Esophagus squamous epithelium (tissue), 5 donors: ENCODE results near the gene NCR1. TPM values are rescaled to one million over a fixed set of nuclear protein-coding genes. Genes with fewer than 3 reads are reported as not detected.
"Not testable (repeated sequence)": the region's sequence is repeated elsewhere in the genome, so short reads cannot be mapped to it uniquely, and the experiment has no call there.

Source experiments
- DNase-seq: peaks from one replicate; lab custom pipeline; 2025; lab: John Stamatoyannopoulos, UW
- H3K27ac ChIP-seq, 4 donors: fragments of 200-600 bp; sonication (generic); one replicate each; pipeline ENCODE4 v1.5.1; 2016 to 2019; ENCODE audit warnings: mild to moderate bottlenecking in 1 of 4
- H3K27me3 ChIP-seq, 4 donors: fragments of 200-600 bp; sonication (generic); 1 replicate in 3 of 4; 2 replicates in 1 of 4; pipeline versions ENCODE4 v1.5.1 to v1.6.0; 2017 to 2021; ENCODE audit warnings: antibody characterized with exemption in 1 of 4
- H3K36me3 ChIP-seq, 3 donors: fragments of 200-600 bp; sonication (generic); one replicate each; pipeline ENCODE4 v1.5.1; 2016 to 2019
- H3K4me1 ChIP-seq, 3 donors: fragments of 200-600 bp; sonication (generic); one replicate each; pipeline ENCODE4 v1.5.1; 2017 to 2019
- H3K4me3 ChIP-seq, 4 donors: fragments of 200-600 bp; sonication (generic); 1 replicate in 3 of 4; 2 replicates in 1 of 4; pipeline ENCODE4 v1.5.1; 2016 to 2019; ENCODE audit warnings: mild to moderate bottlenecking in 2 of 4, moderate library complexity in 1 of 4
- H3K9me3 ChIP-seq, 3 donors: fragments of 200-600 bp; sonication (generic); one replicate each; pipeline ENCODE4 v1.5.1; 2016 to 2019
- POLR2A ChIP-seq, 4 donors: fragments of 450-650 bp; IDR thresholded peaks; one replicate each; pipeline ENCODE4 v1.6.1; 2017; ENCODE audit warnings: antibody characterized with exemption in 4 of 4, mild to moderate bottlenecking in 4 of 4, moderate library complexity in 3 of 4
- WGBS, 2 donors: methylation state at CpG; one replicate each; pipeline ENCODE4 v1.1.5; 2018; 5-methylcytosine and 5-hydroxymethylcytosine counted together
- intact Hi-C: fragments of 100-400 bp; cut with DNase I; formaldehyde crosslinking; loops from one replicate; pipeline ENCODE4 v1.15.0; 2022
- total RNA-seq, 4 donors: library from RNA; depleted of rRNA; stranded (reverse); fragments of >200 nt; gene quantifications; one replicate each; pipeline ENCODE4 v1.1.0, GENCODE V29; 2016
- TF ChIP-seq, protein P1 (sequence below), 6 experiments: fragments of 450-650 bp in 4 of 6; fragments of 200-600 bp in 2 of 6; sonication (generic) in 2 of 6; IDR thresholded peaks; one replicate each; pipeline ENCODE4 v1.5.1; 2016 to 2019; ENCODE audit warnings: antibody characterized with exemption in 6 of 6, mild to moderate bottlenecking in 4 of 6, moderate library complexity in 4 of 6
- donor health status: DM: yes; HTN: yes; CAD: no.

NCR1 gene
- total RNA-seq, 4 donors from 2014 or later, result not detected

DNA sequence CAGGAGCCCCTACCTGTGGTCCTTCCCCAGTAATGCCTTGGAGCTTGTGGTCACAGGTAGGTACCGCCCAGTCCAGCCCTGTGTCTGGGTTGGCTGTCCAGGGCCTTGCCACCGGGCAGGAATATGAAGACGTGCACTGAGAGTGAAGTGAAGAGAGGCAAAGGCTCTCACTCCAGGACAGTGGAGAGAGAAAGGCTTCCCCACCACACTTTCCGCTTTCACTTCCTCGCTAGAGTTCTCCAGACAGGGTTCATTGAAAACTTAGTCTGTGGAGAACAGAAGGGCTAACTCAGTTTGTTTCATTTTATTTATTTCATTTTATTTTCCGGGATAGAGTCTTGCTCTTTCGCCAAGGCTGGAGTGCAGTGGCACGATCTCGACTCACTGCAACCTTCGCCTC lies 17.7 kb upstream of the NCR1 start:
- H3K4me3 ChIP-seq, result no peak overlapping the region
- H3K27ac ChIP-seq, result no peak overlapping the region
- no peaks in the 10 kb centered on the region for H3K36me3 ChIP-seq
- WGBS, 2 donors, result 88% methylated on average over 7 to 10 of the region's 10 CpGs
- intact Hi-C loops, result no loop called here
- no peak for TF ChIP-seq POLR2A (IDR thresholded peaks at IDR 0.05)
- TF ChIP-seq, protein P1, sequence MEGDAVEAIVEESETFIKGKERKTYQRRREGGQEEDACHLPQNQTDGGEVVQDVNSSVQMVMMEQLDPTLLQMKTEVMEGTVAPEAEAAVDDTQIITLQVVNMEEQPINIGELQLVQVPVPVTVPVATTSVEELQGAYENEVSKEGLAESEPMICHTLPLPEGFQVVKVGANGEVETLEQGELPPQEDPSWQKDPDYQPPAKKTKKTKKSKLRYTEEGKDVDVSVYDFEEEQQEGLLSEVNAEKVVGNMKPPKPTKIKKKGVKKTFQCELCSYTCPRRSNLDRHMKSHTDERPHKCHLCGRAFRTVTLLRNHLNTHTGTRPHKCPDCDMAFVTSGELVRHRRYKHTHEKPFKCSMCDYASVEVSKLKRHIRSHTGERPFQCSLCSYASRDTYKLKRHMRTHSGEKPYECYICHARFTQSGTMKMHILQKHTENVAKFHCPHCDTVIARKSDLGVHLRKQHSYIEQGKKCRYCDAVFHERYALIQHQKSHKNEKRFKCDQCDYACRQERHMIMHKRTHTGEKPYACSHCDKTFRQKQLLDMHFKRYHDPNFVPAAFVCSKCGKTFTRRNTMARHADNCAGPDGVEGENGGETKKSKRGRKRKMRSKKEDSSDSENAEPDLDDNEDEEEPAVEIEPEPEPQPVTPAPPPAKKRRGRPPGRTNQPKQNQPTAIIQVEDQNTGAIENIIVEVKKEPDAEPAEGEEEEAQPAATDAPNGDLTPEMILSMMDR (IDR thresholded peaks at IDR 0.05), result no peak
- no peak for DNase-seq
- no peaks in the 10 kb centered on the region for H3K4me1 ChIP-seq
- H3K27me3 ChIP-seq, result peaks cover 0 to 21% (median 0%) of the 10 kb centered on the region in 4 donors
- no peaks in the 10 kb centered on the region for H3K9me3 ChIP-seq

DNA sequence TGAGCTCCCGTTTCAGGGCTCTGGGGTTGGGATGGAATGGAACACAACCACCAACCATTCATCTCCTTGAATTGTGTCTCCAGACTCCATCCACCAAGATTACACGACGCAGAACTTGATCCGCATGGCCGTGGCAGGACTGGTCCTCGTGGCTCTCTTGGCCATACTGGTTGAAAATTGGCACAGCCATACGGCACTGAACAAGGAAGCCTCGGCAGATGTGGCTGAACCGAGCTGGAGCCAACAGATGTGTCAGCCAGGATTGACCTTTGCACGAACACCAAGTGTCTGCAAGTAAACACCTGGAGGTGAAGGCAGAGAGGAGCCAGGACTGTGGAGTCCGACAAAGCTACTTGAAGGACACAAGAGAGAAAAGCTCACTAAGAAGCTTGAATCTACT lies 16.4 kb upstream of the NCR1 start:
- H3K9me3 ChIP-seq, result no peaks in the 10 kb centered on the region
- intact Hi-C loops, result no loop called here
- no peak overlapping the region for H3K4me3 ChIP-seq
- H3K4me1 ChIP-seq, result no peaks in the 10 kb centered on the region
- TF ChIP-seq, protein P1 (IDR thresholded peaks at IDR 0.05), result no peak
- TF ChIP-seq POLR2A (IDR thresholded peaks at IDR 0.05), result no peak
- H3K27me3 ChIP-seq, result peaks cover 0 to 16% (median 0%) of the 10 kb centered on the region in 4 donors
- H3K27ac ChIP-seq, result no peak overlapping the region
- H3K36me3 ChIP-seq, result no peaks in the 10 kb centered on the region
- 60 to 69% methylated on average over 3 to 8 of the region's 11 CpGs for WGBS, 2 donors
- DNase-seq, result no peak

DNA sequence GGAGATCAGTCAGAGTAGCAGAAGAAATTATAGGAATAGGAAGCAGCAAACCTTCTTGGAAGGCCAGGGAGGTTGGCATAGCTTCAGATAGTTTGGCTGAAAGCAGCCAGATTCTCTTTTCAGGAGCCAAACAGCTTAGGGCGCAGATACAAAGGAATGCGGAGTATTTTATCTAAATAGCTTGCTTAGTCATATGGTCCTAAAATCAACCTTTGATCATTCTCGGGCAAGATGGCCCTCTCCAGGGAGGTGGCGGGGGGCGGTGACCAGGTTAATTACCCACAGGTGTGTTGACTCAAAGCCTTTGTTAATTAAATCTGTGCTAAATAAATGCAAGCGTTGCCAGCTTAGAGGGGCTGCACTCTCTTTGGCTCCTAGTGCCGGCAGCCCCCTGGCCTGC lies 12.5 kb upstream of the NCR1 start:
- intact Hi-C loops, result no loop called here
- DNase-seq, result no peak
- no peaks in the 10 kb centered on the region for H3K36me3 ChIP-seq
- no peak overlapping the region for H3K4me3 ChIP-seq
- no peak overlapping the region for H3K27ac ChIP-seq
- TF ChIP-seq, protein P1 (IDR thresholded peaks at IDR 0.05), result no peak
- no peak for TF ChIP-seq POLR2A (IDR thresholded peaks at IDR 0.05)
- 22 to 39% methylated on average over 7 of the region's 7 CpGs for WGBS, 2 donors
- H3K4me1 ChIP-seq, result no peaks in the 10 kb centered on the region
- peaks cover 0 to 6% (median 0%) of the 10 kb centered on the region in 4 donors for H3K27me3 ChIP-seq
- H3K9me3 ChIP-seq, result no peaks in the 10 kb centered on the region

DNA sequence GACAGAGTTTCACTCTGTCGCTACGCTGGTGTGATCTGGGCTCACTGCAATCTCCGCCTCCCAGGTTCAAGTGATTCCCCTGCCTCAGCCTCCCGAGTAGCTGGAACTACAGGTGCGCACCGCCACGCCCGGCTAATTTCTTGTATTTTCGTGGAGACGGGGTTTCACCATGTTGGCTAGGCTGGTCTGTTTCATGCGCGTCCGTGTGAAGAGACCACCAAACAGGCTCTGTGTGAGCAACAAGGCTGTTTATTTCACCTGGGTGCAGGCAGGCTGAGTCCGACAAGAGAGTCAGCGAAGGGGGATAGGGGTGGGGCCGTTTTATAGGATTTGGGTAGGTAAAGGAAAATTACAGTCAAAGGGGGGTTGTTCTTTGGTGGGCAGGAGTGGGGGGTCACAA lies 11.8 kb upstream of the NCR1 start:
- H3K27ac ChIP-seq, DNase-seq, H3K9me3 ChIP-seq, H3K4me1 ChIP-seq, H3K4me3 ChIP-seq, intact Hi-C loops, H3K36me3 ChIP-seq, H3K27me3 ChIP-seq: not testable (repeated sequence)
- 84% methylated on average over 6 of the region's 16 CpGs; no CpG with 5 or more reads in 1 of the 2 donors for WGBS, 2 donors

DNA sequence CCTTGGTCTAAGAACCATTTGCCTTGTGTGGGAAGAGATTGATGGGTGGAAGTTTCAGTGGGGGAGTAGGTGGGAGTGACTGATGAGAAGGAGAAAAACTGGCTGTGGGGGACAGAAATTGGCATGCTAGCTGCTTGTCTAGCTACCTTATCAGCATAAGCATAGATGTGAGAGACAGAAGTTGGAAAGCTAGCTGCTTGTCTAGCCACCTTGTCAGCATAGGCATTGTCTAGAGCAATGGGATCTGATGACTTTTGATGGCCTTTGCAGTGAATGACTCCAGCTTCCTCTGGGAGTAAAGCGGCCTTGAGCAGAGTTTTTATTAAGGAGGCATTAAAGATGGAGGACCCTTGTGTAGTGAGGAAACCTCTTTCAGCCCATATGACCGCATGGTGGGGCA lies 9.9 kb upstream of the NCR1 start:
- TF ChIP-seq POLR2A (IDR thresholded peaks at IDR 0.05), result no peak
- TF ChIP-seq, protein P1 (IDR thresholded peaks at IDR 0.05), result no peak
- Histone ChIP-seq H3K27me3 (peaks cover 0 to 12% (median 0%) of the 10 kb centered on the region in 4 donors), H3K36me3 (no peaks in the 10 kb centered on the region), H3K27ac (no peak overlapping the region), H3K4me3 (no peak overlapping the region), H3K9me3 (no peaks in the 10 kb centered on the region), H3K4me1 (no peaks in the 10 kb centered on the region)
- DNase-seq, result no peak
- WGBS, 2 donors, result 65 to 94% methylated on average over 2 of the region's 2 CpGs
- intact Hi-C loops, result no loop called here

DNA sequence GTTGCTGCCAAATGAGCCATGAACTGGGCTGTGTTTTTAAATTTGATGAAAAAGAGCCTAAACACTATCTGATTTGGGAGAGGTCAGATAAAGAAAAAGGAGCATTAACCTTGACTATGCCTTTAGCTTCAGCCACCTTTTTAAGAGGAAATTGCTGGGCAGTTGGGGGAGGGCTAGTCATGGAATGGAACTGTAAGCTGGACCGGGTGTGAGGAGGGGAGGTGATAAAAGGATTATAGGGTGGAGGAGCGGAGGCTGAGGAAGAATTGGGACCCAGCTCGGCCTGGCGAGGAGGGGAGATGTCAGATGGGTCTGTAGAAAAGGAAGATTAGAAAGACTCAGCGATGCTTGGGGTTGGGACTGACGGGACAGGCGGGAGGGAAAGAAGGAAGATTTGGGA lies 7.3 kb upstream of the NCR1 start:
- H3K4me1 ChIP-seq, H3K9me3 ChIP-seq, DNase-seq, intact Hi-C loops, H3K4me3 ChIP-seq, H3K27me3 ChIP-seq, H3K36me3 ChIP-seq, H3K27ac ChIP-seq: not testable (repeated sequence)
- 69 to 77% methylated on average over 7 of the region's 7 CpGs for WGBS, 2 donors

DNA sequence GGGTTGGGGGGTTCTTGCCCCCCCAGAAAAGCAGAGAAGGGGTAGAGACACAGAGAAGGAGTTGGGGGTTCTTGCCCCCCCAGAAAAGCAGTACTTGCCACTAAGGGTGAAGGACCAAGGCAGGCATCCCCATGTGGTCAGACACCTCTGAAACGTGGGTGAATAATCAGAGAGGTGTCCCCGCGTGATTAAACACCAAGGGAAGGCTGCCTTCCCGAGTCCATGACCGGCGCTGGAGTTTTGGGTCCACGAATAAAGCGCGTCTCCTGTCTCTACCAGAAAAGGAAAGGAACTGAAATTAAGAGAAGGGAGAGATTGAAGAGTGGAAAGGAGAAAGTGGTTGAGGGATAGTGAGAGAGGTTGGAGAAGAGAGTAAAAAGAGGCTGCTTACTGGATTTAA lies 6.3 kb upstream of the NCR1 start:
- DNase-seq, H3K27ac ChIP-seq, H3K4me3 ChIP-seq, intact Hi-C loops, H3K36me3 ChIP-seq, H3K27me3 ChIP-seq, H3K9me3 ChIP-seq, H3K4me1 ChIP-seq: not testable (repeated sequence)
- 76 to 78% methylated on average over 9 of the region's 9 CpGs for WGBS, 2 donors

DNA sequence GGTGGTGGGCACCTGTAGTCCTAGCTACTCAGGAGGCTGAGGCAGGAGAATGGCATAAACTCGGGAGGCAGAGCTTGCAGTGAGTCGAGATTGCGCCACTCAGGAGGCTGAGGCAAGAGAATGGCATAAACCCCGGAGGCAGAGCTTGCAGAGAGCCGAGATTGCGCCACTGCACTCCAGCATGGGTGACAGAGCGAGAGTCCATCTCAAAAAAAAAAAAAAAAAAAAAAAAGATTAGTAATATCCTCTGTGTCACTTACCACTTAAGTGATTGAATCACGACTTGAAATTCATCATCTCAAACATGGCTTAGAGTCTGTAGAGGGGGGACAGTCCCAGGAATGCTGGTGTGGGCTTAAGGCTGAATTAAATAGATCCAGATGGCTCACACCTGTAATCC lies 4.8 kb upstream of the NCR1 start:
- H3K27me3 ChIP-seq, intact Hi-C loops, H3K9me3 ChIP-seq, H3K4me3 ChIP-seq, H3K27ac ChIP-seq, DNase-seq, H3K4me1 ChIP-seq, H3K36me3 ChIP-seq: not testable (repeated sequence)
- WGBS, 2 donors, result 35 to 44% methylated on average over 2 to 8 of the region's 8 CpGs
